Body of pancreas (tissue), 4 donors: ENCODE results near the gene SCN5A. TPM values are rescaled to one million over a fixed set of nuclear protein-coding genes. Genes with fewer than 3 reads are reported as not detected.

Experiments
- ATAC-seq: fragments of 150-250 bp; one replicate; pipeline ENCODE4 v1.9.1; 2016
- DNase-seq, 4 donors: peaks; one replicate each; pipeline ENCODE4 v3.0.0-alpha.2; 2019
- H3K27ac ChIP-seq, 4 donors: fragments of 200-600 bp; sonication (generic); 1 replicate in 3 of 4; 2 replicates in 1 of 4; pipeline versions ENCODE4 v1.5.1 to v1.6.1; 2016 to 2019; ENCODE audit warnings: mild to moderate bottlenecking in 1 of 4, mixed read lengths in 1 of 4, moderate library complexity in 1 of 4
- H3K27me3 ChIP-seq, 2 donors: fragments of 200-600 bp; sonication (generic); one replicate each; pipeline ENCODE4 v1.6.0; 2016; ENCODE audit warnings: mild to moderate bottlenecking in 1 of 2
- H3K36me3 ChIP-seq, 2 donors: fragments of 200-600 bp; sonication (generic); replicated peaks in 1 of 2; 2 replicates each; pipeline ENCODE4 v1.5.1; 2016; ENCODE audit warnings: low read depth in 2 of 2; ENCODE audit not compliant: insufficient read depth in 1 of 2
- H3K4me1 ChIP-seq: fragments of 200-600 bp; sonication (generic); one replicate; pipeline ENCODE4 v1.6.0; 2016
- H3K4me3 ChIP-seq, 2 donors: fragments of 200-600 bp; sonication (generic); 1 replicate in 1 of 2; 2 replicates in 1 of 2; pipeline ENCODE4 v1.5.1; 2016 to 2019
- H3K9me3 ChIP-seq, 3 donors: fragments of 200-600 bp; sonication (generic); 1 replicate in 2 of 3; 2 replicates in 1 of 3; pipeline ENCODE4 v1.5.1; 2016
- POLR2A ChIP-seq, 3 donors: fragments of 450-650 bp; IDR thresholded peaks; one replicate each; pipeline ENCODE4 v1.6.1; 2016; ENCODE audit warnings: antibody characterized with exemption in 3 of 3, mild to moderate bottlenecking in 2 of 3
- WGBS, 2 donors: methylation state at CpG; one replicate each; pipeline ENCODE4 v1.1.5; 2017; 5-methylcytosine and 5-hydroxymethylcytosine counted together
- intact Hi-C: fragments of 100-400 bp; cut with DNase I; formaldehyde crosslinking; loops from one replicate; pipeline ENCODE4 v1.15.1; 2023
- total RNA-seq, 2 donors: library from RNA; depleted of rRNA; stranded (reverse); fragments of >200 nt; gene quantifications; one replicate each; pipeline ENCODE4 v1.1.0, GENCODE V29; 2016
- TF ChIP-seq, protein P1 (sequence below), 7 experiments: fragments of 450-650 bp in 4 of 7; fragments of 200-600 bp in 3 of 7; sonication (generic) in 3 of 7; IDR thresholded peaks; one replicate each; pipeline ENCODE4 v1.5.1; 2016 to 2019; ENCODE audit warnings: antibody characterized with exemption in 7 of 7

SCN5A gene
- total RNA-seq, 2 donors from 2014 or later: 0.26 TPM; not detected in 1

DNA sequence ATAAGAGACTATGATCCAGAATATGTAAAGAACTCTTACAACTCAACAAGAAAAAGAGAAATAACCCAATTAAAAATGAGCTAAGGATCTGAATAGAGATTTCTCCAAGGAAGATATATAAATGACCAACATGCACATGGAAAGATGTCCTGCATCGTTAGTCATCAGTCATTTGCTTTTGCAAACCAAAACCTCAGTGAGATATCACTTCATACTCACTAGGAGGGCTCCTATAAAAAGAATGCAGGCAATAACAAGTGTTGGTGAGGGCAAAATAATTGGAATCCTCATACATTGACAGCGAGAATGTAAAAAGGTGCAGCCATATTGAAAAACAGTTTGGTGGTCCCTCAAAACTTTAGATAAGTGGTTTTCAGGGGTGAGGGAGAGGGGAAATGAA is 96.4 kb downstream of the SCN5A start:
- DNase-seq: no peak
- Histone ChIP-seq H3K4me1 (no peaks in the 10 kb centered on the region), H3K27me3 (no peaks in the 10 kb centered on the region), H3K4me3 (no peak overlapping the region), H3K36me3 (no peaks in the 10 kb centered on the region), H3K27ac (no peak overlapping the region), H3K9me3 (no peaks in the 10 kb centered on the region)
- intact Hi-C loops: no loop called here
- ATAC-seq: no peak
- TF ChIP-seq, protein P1, sequence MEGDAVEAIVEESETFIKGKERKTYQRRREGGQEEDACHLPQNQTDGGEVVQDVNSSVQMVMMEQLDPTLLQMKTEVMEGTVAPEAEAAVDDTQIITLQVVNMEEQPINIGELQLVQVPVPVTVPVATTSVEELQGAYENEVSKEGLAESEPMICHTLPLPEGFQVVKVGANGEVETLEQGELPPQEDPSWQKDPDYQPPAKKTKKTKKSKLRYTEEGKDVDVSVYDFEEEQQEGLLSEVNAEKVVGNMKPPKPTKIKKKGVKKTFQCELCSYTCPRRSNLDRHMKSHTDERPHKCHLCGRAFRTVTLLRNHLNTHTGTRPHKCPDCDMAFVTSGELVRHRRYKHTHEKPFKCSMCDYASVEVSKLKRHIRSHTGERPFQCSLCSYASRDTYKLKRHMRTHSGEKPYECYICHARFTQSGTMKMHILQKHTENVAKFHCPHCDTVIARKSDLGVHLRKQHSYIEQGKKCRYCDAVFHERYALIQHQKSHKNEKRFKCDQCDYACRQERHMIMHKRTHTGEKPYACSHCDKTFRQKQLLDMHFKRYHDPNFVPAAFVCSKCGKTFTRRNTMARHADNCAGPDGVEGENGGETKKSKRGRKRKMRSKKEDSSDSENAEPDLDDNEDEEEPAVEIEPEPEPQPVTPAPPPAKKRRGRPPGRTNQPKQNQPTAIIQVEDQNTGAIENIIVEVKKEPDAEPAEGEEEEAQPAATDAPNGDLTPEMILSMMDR (IDR thresholded peaks at IDR 0.05): no peak
- TF ChIP-seq POLR2A (IDR thresholded peaks at IDR 0.05): no peak
- 81 to 87% methylated on average over 2 of the region's 2 CpGs for WGBS, 2 donors

DNA sequence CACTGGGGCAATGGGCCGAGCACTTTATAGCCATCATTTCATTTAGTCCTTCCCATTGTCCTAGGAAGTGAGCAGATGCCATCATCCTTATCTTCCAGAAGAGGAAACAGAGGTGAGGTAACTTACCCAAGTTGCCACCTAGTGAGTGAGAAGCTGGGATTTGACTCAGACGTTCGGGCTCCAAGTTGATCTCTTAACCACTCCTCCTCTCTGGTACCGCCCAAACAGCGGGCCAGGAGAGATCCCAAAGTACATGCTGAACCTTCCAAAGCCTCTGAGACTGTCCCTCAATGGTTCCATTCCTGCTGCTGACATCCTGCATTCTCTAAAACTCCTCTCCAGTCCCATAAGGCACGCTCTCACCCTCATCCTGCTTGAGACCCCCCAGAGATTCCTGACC is 97.1 kb downstream of the SCN5A start:
- no peaks in the 10 kb centered on the region for H3K27me3 ChIP-seq
- TF ChIP-seq POLR2A (IDR thresholded peaks at IDR 0.05): no peak
- TF ChIP-seq, protein P1 (IDR thresholded peaks at IDR 0.05): no peak
- no peak overlapping the region for H3K4me3 ChIP-seq
- no peak overlapping the region for H3K27ac ChIP-seq
- H3K9me3 ChIP-seq: no peaks in the 10 kb centered on the region
- no peak for ATAC-seq
- no peak for DNase-seq
- intact Hi-C loops: no loop called here
- H3K36me3 ChIP-seq: no peaks in the 10 kb centered on the region
- H3K4me1 ChIP-seq: no peaks in the 10 kb centered on the region
- 68 to 75% methylated on average over 6 of the region's 6 CpGs for WGBS, 2 donors

DNA sequence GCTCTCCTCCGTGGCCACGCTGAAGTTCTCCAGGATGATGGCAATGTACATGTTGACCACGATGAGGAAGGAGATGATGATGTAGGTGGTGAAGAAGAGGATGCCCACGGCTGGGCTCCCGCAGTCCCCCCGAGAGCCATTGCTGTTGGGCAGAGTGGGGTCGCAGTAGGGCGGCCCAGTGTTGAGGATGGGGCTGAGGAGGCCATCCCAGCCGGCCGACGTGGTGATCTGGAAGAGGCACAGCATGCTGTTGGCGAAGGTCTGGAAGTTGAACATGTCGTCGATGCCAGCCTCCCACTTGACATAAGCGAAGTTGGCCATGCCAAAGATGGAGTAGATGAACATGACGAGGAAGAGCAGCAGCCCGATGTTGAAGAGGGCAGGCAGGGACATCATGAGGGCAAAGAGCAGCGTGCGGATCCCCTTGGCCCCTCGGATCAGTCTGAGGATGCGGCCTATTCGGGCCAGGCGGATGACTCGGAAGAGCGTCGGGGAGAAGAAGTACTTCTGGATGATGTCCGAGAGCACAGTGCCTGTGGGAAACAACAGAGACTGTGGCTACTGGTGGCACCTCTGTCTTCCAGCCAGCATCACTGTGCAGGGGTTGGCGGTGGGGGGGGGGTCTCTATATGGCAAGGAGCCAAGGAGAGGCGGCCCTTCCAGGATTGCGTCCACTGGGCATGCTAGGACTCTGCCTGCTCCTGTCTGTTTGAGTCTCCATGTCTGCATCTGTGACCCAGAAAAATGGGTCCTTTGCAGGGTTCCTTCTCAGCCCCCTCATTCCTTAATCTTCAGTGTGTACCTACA is 98.3 kb downstream of the SCN5A start:
- Histone ChIP-seq H3K4me3 (no peak overlapping the region), H3K36me3 (no peaks in the 10 kb centered on the region), H3K27me3 (no peaks in the 10 kb centered on the region), H3K27ac (no peak overlapping the region), H3K9me3 (no peaks in the 10 kb centered on the region), H3K4me1 (no peaks in the 10 kb centered on the region)
- WGBS, 2 donors: 88 to 89% methylated on average over 27 to 29 of the region's 30 CpGs
- intact Hi-C loops: no loop called here
- ATAC-seq (no peak), DNase-seq (no peak)
- TF ChIP-seq POLR2A (IDR thresholded peaks at IDR 0.05): no peak
- TF ChIP-seq, protein P1 (IDR thresholded peaks at IDR 0.05): no peak

DNA sequence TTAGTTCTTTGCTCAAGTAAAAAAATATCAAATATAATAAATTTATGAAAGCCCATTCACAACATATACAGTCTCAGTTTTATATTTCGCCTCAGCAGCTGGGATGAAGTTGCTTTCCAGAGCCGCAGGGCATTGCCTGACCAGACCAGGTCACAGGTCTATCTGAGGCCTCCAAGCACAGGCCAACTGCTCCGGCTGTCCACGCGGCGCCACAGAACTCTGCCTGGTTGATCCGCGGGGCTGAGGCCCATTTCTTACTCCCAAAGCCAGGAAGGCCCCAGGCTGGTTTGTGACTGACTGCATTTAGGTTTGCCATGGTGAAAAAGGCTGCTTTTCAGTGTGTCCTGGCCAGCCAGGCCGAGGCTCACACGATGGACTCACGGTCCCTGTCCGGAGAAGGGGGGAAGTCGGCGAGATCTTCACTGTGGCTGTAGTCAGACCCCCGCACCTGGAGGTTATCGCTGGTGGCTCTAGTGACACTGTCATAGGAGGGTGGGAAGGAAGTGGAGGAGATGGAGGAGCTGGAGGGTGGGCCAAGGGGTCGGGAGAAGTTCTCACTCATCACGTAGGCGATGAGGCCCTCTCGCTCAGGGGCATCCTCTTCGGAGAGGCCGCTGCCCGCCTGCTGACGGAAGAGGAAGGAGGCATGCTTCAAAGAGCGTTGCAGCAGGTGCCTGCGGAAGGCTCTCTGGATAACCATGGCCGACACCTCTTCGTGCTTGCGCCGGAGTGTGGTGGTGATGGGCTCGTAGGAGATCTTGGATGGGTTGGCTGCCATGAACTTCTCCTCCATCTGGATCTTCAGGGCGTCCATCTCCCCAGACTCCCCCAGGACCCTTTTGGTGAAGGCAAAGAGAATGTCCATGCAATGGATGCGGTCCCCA is 99.3 kb downstream of the SCN5A start:
- no peaks in the 10 kb centered on the region for H3K9me3 ChIP-seq
- no peak for ATAC-seq
- H3K27me3 ChIP-seq: no peaks in the 10 kb centered on the region
- TF ChIP-seq POLR2A (IDR thresholded peaks at IDR 0.05): no peak
- TF ChIP-seq, protein P1 (IDR thresholded peaks at IDR 0.05): no peak
- H3K27ac ChIP-seq: no peak overlapping the region
- WGBS, 2 donors: 92 to 93% methylated on average over 23 to 27 of the region's 33 CpGs
- H3K4me1 ChIP-seq: no peaks in the 10 kb centered on the region
- no peak overlapping the region for H3K4me3 ChIP-seq
- intact Hi-C loops: no loop called here
- DNase-seq: no peak
- H3K36me3 ChIP-seq: no peaks in the 10 kb centered on the region
